HG03095 (cell line): ENCODE data around the gene ARMC9.
"Not testable (repeated sequence)": the region's sequence is repeated elsewhere in the genome, so short reads cannot be mapped to it uniquely, and the experiment has no call there.

ENCODE experiments used
- ATAC-seq: cut with Tn5 transposase; IDR thresholded peaks from one replicate; pipeline ENCODE4 v1.9.1; 2021; ENCODE audit warnings: moderate library complexity; ENCODE audit not compliant: unreplicated experiment

ARMC9 gene

GRCh38 chr2:231278868-231279267 is 80.4 kb downstream of the ARMC9 start:
- ATAC-seq = no peak

GRCh38 chr2:231280846-231281245 is 82.4 kb downstream of the ARMC9 start:
- ATAC-seq = no peak

GRCh38 chr2:231284296-231284695 is 85.9 kb downstream of the ARMC9 start:
- ATAC-seq = no peak

GRCh38 chr2:231286964-231287363 is 88.5 kb downstream of the ARMC9 start:
- no peak for ATAC-seq

GRCh38 chr2:231287696-231288095 is 89.3 kb downstream of the ARMC9 start:
- ATAC-seq = no peak

- ATAC-seq = no peak
Measured at GRCh38 chr2:231288590-231288989, 90.2 kb downstream of the ARMC9 start.

GRCh38 chr2:231290321-231291015 is 92.0 kb downstream of the ARMC9 start:
- ATAC-seq = no peak

- no peak for ATAC-seq
Measured at GRCh38 chr2:231292472-231293134, 94.2 kb downstream of the ARMC9 start.

GRCh38 chr2:231293163-231293562 is 94.7 kb downstream of the ARMC9 start:
- ATAC-seq = no peak

GRCh38 chr2:231294116-231294515 is 95.7 kb downstream of the ARMC9 start:
- no peak for ATAC-seq

GRCh38 chr2:231294571-231295362 is 96.3 kb downstream of the ARMC9 start:
- ATAC-seq = no peak

GRCh38 chr2:231295363-231295655 is 96.9 kb downstream of the ARMC9 start:
- no peak for ATAC-seq

GRCh38 chr2:231296401-231296974 is 98.1 kb downstream of the ARMC9 start:
- ATAC-seq = no peak

GRCh38 chr2:231297108-231297908 is 98.9 kb downstream of the ARMC9 start:
- peak; percentile 58 for ATAC-seq

- no peak for ATAC-seq
Measured at GRCh38 chr2:231298091-231298490, 99.7 kb downstream of the ARMC9 start.

GRCh38 chr2:231299267-231299666 is 100.8 kb downstream of the ARMC9 start:
- no peak for ATAC-seq

GRCh38 chr2:231300020-231300721 is 101.7 kb downstream of the ARMC9 start:
- ATAC-seq = no peak

- ATAC-seq = no peak
Measured at GRCh38 chr2:231300722-231301076, 102.3 kb downstream of the ARMC9 start.

- ATAC-seq = not testable (repeated sequence)
Measured at GRCh38 chr2:231304259-231304658, 105.8 kb downstream of the ARMC9 start.

- no peak for ATAC-seq
Measured at GRCh38 chr2:231305221-231305620, 106.8 kb downstream of the ARMC9 start.
